C4-2B (cell line): ENCODE data around the gene ANO2.

Source experiments
- CTCF ChIP-seq: fragments of 450-650 bp; conservative IDR thresholded peaks from 2 replicates; pipeline ENCODE4 v1.5.1; 2017; ENCODE audit warnings: mild to moderate bottlenecking
- ZFX ChIP-seq: fragments of 450-650 bp; IDR thresholded peaks from 2 replicates; pipeline ENCODE4 v1.6.1; 2017

- no peak for TF ChIP-seq CTCF
- no peak for TF ChIP-seq ZFX
These were observed 325.4 kb downstream of the ANO2 start for GRCh38 chr12:5619628-5620027.
